Astrocyte of the spinal cord (primary cell): ENCODE results near the gene NHS.

Source experiments
- DNase-seq: peaks from one replicate; pipeline ENCODE4 v3.0.0; 2011; ENCODE audit warnings: low read depth, low spot score
- H3K4me3 ChIP-seq: 2 replicates; pipeline ENCODE4 v1.5.1; 2011; ENCODE audit warnings: low read depth, mild to moderate bottlenecking, low read length, moderate library complexity
- CTCF ChIP-seq: IDR thresholded peaks from 2 replicates; pipeline ENCODE4 v1.5.1; 2012; ENCODE audit warnings: low read depth, mild to moderate bottlenecking, low read length, inconsistent platforms
- in situ Hi-C: cut with HindIII; loops from 2 replicates; pipeline ENCODE4 v1.10.0; 2017; ENCODE audit warnings: low sequenced_read_pairs

NHS gene

GRCh38 chrX:17692709-17693346 is 317.8 kb downstream of the NHS start:
- TF ChIP-seq CTCF, result no peak
- peak; percentile 58 for DNase-seq
- no peak overlapping the region for H3K4me3 ChIP-seq
- in situ Hi-C loops, result no loop called here

GRCh38 chrX:17697191-17697590 is 322.2 kb downstream of the NHS start:
- H3K4me3 ChIP-seq, result no peak overlapping the region
- no peak for TF ChIP-seq CTCF
- in situ Hi-C loops, result no loop called here
- DNase-seq, result no peak

- H3K4me3 ChIP-seq, result no peak overlapping the region
- no peak for DNase-seq
- TF ChIP-seq CTCF, result no peak
- in situ Hi-C loops, result no loop called here
Observed at GRCh38 chrX:17700976-17701375, 326.0 kb downstream of the NHS start.

GRCh38 chrX:17703201-17703600 is 328.2 kb downstream of the NHS start:
- TF ChIP-seq CTCF, result no peak
- in situ Hi-C loops, result no loop called here
- DNase-seq, result no peak
- no peak overlapping the region for H3K4me3 ChIP-seq

- no peak for TF ChIP-seq CTCF
- H3K4me3 ChIP-seq, result no peak overlapping the region
- in situ Hi-C loops, result no loop called here
- no peak for DNase-seq
Observed at GRCh38 chrX:17705211-17705610, 330.2 kb downstream of the NHS start.

GRCh38 chrX:17706676-17707075 is 331.7 kb downstream of the NHS start:
- in situ Hi-C loops, result no loop called here
- DNase-seq, result peak; percentile 37
- no peak for TF ChIP-seq CTCF
- no peak overlapping the region for H3K4me3 ChIP-seq
